ENCODE measurements around the gene HIP1R. TPM values are rescaled to one million over a fixed set of nuclear protein-coding genes. Genes with fewer than 3 reads are reported as not detected.

The HIP1R gene
- polyA plus RNA-seq, 2 of the 4 experiments (the other 2 are of a cell fraction): 9.0 to 10.6 TPM

- POLR2A ChIA-PET: no interaction called here
- FAIRE-seq: no peak
Measured at GRCh38 chr12:122845865-122846621, 10.8 kb downstream of the HIP1R start.

GRCh38 chr12:122846622-122847515, 11.6 kb downstream of the HIP1R start:
- Histone ChIP-seq H3K27ac (no peak overlapping the region), H3K4me3 (no peak overlapping the region), H3K4me2 (no peak overlapping the region), H3K9me3 (no peaks in the 10 kb centered on the region), H3K4me1 (peaks cover 2% of the 10 kb centered on the region; the same call in 2 of the 3 replicates)
- WGBS (ENCODE audit: missing lambda C conversion rate): 82% methylated on average over 15 of the region's 27 CpGs
- DNase-seq (ENCODE audit: low read depth in 1 of 2, low spot score in 1 of 2) (no peak), FAIRE-seq (no peak), ATAC-seq (no peak)
- ChIA-PET POLR2A (no interaction called here), CTCF (interaction anchor here (0.9 to 9.2 kb wide), 8 partner anchors 11 to 106 kb away, joined by 3 to 95 read pairs (median 3); no protein-coding TSS in a partner anchor)
- TF ChIP-seq EHMT2 (IDR thresholded peaks at IDR 0.05; ENCODE audit: low read depth) (no peak), RFX5 (IDR thresholded peaks at IDR 0.05) (no peak), NFE2L2 (conservative IDR thresholded peaks at IDR 0.05; ENCODE audit: low read length) (no peak), ZSCAN20 (CRISPR knock-in tag; IDR thresholded peaks at IDR 0.05) (no peak), PBX3 (IDR thresholded peaks at IDR 0.05) (no peak), GATA3 (IDR thresholded peaks at IDR 0.05; ENCODE audit: borderline replicate concordance) (no peak), FOXS1 (CRISPR knock-in tag; IDR thresholded peaks at IDR 0.05) (no peak)
- TF ChIP-seq, protein P1, sequence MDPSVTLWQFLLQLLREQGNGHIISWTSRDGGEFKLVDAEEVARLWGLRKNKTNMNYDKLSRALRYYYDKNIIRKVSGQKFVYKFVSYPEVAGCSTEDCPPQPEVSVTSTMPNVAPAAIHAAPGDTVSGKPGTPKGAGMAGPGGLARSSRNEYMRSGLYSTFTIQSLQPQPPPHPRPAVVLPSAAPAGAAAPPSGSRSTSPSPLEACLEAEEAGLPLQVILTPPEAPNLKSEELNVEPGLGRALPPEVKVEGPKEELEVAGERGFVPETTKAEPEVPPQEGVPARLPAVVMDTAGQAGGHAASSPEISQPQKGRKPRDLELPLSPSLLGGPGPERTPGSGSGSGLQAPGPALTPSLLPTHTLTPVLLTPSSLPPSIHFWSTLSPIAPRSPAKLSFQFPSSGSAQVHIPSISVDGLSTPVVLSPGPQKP (IDR thresholded peaks at IDR 0.05; ENCODE audit: low read depth, low read length): no peak

More at GRCh38 chr12:122845865-122846621, 10.8 kb downstream of the HIP1R start:
- peaks cover 10% of the 10 kb centered on the region for H3K4me1 ChIP-seq
- no peak overlapping the region for H3K4me2 ChIP-seq
- H3K4me3 ChIP-seq: no peak overlapping the region
- DNase-seq (ENCODE audit: low read depth in 1 of 2, low spot score in 1 of 2) (no peak), ATAC-seq (no peak)
- CTCF ChIA-PET: interaction anchor here (0.7 to 9.2 kb wide), 8 partner anchors 10 to 53 kb away, joined by 3 to 95 read pairs (median 3); no protein-coding TSS in a partner anchor
- no peaks in the 10 kb centered on the region for H3K9me3 ChIP-seq
- TF ChIP-seq SMC3 (IDR thresholded peaks at IDR 0.05) (no peak), EP300 (IDR thresholded peaks at IDR 0.05) (no peak), TFCP2L1 (CRISPR knock-in tag; IDR thresholded peaks at IDR 0.05) (no peak), HOXA7 (CRISPR knock-in tag; IDR thresholded peaks at IDR 0.05) (no peak), ZNF302 (CRISPR knock-in tag; IDR thresholded peaks at IDR 0.05) (no peak), NR3C1 (IDR thresholded peaks at IDR 0.05) (no peak), CHD4 (IDR thresholded peaks at IDR 0.05; ENCODE audit: borderline replicate concordance) (no peak), KDM1A (IDR thresholded peaks at IDR 0.05; ENCODE audit: low read depth) (no peak), SREBF2 (IDR thresholded peaks at IDR 0.05) (no peak)
- TF ChIP-seq, protein P1 (IDR thresholded peaks at IDR 0.05; ENCODE audit: low read depth, low read length): no peak
- TF ChIP-seq, protein P2, sequence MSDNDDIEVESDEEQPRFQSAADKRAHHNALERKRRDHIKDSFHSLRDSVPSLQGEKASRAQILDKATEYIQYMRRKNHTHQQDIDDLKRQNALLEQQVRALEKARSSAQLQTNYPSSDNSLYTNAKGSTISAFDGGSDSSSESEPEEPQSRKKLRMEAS (IDR thresholded peaks at IDR 0.05): no peak
- WGBS (ENCODE audit: missing lambda C conversion rate): 75% methylated on average over 14 of the region's 14 CpGs
- no peak overlapping the region for H3K27ac ChIP-seq

GRCh38 chr12:122847516-122847836, 12.2 kb downstream of the HIP1R start:
- TF ChIP-seq KDM5A (IDR thresholded peaks at IDR 0.05) (no peak), KDM1A (IDR thresholded peaks at IDR 0.05; ENCODE audit: low read depth) (no peak), GATA3 (IDR thresholded peaks at IDR 0.05; ENCODE audit: borderline replicate concordance) (no peak), SMC3 (IDR thresholded peaks at IDR 0.05) (no peak), MYC (IDR thresholded peaks at IDR 0.05; ENCODE audit: borderline replicate concordance, low read length) (no peak), POLR2A (IDR thresholded peaks at IDR 0.05; ENCODE audit: low read length) (no peak), CBX8 (IDR thresholded peaks at IDR 0.05) (no peak), HES2 (IDR thresholded peaks at IDR 0.05) (no peak), BCL3 (IDR thresholded peaks at IDR 0.05) (no peak)
- TF ChIP-seq, protein P3, sequence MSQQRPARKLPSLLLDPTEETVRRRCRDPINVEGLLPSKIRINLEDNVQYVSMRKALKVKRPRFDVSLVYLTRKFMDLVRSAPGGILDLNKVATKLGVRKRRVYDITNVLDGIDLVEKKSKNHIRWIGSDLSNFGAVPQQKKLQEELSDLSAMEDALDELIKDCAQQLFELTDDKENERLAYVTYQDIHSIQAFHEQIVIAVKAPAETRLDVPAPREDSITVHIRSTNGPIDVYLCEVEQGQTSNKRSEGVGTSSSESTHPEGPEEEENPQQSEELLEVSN (IDR thresholded peaks at IDR 0.05; ENCODE audit: borderline replicate concordance, low read depth): no peak
- ChIA-PET POLR2A (no interaction called here), CTCF (interaction anchor here (0.9 to 9.2 kb wide), 5 partner anchors 11 to 105 kb away, joined by 3 to 95 read pairs (median 5); no protein-coding TSS in a partner anchor)
- Histone ChIP-seq H3K9me3 (no peaks in the 10 kb centered on the region), H3K4me1 (no peaks in the 10 kb centered on the region), H3K27ac (no peak overlapping the region), H3K4me2 (no peak overlapping the region), H3K4me3 (no peak overlapping the region)
- no peak for FAIRE-seq
- no peak for DNase-seq (ENCODE audit: low read depth in 1 of 2, low spot score in 1 of 2)
- ATAC-seq: no peak
- WGBS (ENCODE audit: missing lambda C conversion rate): 92% methylated on average over 2 of the region's 5 CpGs

All from A549 (cell line).